Parathyroid adenoma (tissue), 2 donors: ENCODE data around the gene KRTAP16-1.
"Not testable (repeated sequence)": the region's sequence is repeated elsewhere in the genome, so short reads cannot be mapped to it uniquely, and the experiment has no call there.

Experiments used
- H2AFZ ChIP-seq: fragments of 300-600 bp; sonication (generic); one replicate; pipeline ENCODE4 v1.7.0; 2017; ENCODE audit warnings: antibody characterized with exemption, mild to moderate bottlenecking
- H3K27ac ChIP-seq: fragments of 300-600 bp; sonication (generic); one replicate; pipeline ENCODE4 v1.7.0; 2017
- H3K27me3 ChIP-seq: fragments of 300-600 bp; sonication (generic); one replicate; pipeline ENCODE4 v1.7.0; 2017; ENCODE audit warnings: low read length; ENCODE audit not compliant: control insufficient read depth, insufficient read depth
- H3K36me3 ChIP-seq: fragments of 300-600 bp; sonication (generic); one replicate; pipeline ENCODE4 v1.7.0; 2017; ENCODE audit warnings: low read length; ENCODE audit not compliant: control insufficient read depth, insufficient read depth
- H3K4me1 ChIP-seq: fragments of 300-600 bp; sonication (generic); one replicate; pipeline ENCODE4 v1.7.0; 2017; ENCODE audit warnings: control low read depth
- H3K4me2 ChIP-seq: fragments of 300-600 bp; sonication (generic); one replicate; pipeline ENCODE4 v1.7.0; 2017; ENCODE audit warnings: low read length
- H3K4me3 ChIP-seq: fragments of 300-600 bp; sonication (generic); one replicate; pipeline ENCODE4 v1.7.0; 2017; ENCODE audit warnings: low read depth, low read length
- H3K79me2 ChIP-seq: fragments of 300-600 bp; sonication (generic); one replicate; pipeline ENCODE4 v1.7.0; 2017; ENCODE audit warnings: control low read depth
- H3K9ac ChIP-seq: fragments of 300-600 bp; sonication (generic); one replicate; pipeline ENCODE4 v1.7.0; 2017; ENCODE audit warnings: mild to moderate bottlenecking
- H3K9me3 ChIP-seq: fragments of 300-600 bp; sonication (generic); one replicate; pipeline ENCODE4 v1.7.0; 2017; ENCODE audit warnings: low read length; ENCODE audit not compliant: control insufficient read depth
- TF ChIP-seq, protein P1 (sequence below): fragments of 300-600 bp; sonication (generic); IDR thresholded peaks from one replicate; pipeline ENCODE4 v1.7.0; 2017; ENCODE audit warnings: antibody characterized with exemption, mild to moderate bottlenecking
- donor health status: primary hyperparathyroidism.

The KRTAP16-1 gene

DNA sequence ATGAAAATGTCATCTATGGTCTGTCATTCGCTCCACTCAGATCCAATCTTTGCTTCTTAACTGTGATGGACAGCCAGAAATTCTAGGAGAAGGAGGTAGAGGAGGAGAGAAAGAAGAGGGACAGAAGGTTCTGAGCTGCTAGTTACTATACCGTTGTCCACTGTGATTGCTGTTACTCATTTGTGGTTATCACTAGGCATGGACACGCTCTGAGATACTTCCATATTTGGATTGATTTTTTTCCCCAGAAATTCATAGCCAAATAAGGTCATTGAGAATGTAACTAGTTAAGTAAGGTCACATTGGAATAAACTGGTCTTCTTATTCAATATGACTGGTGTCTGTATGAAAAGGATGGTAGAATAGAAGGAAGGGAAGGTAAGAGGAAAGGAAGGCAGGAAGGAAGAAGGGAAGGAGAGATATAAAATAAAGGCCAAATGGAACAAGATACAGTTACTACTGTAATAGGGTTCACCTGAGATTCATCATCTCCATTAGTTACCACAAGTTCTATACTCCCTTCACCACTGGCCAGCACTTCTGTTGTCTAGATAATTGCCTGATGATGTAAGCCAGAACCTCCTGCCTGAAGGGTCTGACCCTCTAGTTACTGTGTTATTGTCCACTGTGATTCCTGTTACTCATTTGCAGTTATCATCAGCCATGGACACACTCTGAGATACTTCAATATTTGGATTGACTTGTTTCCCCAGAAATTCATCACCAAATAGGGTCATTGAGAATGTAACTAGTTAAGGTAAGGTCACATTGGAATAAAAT lies 30.7 kb downstream of the KRTAP16-1 start:
- Histone ChIP-seq H3K27me3 (no peaks in the 10 kb centered on the region), H3K4me3 (no peak overlapping the region), H3K27ac (no peak overlapping the region), H3K79me2 (no peaks in the 10 kb centered on the region), H3K4me1 (no peaks in the 10 kb centered on the region), H3K36me3 (no peaks in the 10 kb centered on the region), H3K9me3 (no peaks in the 10 kb centered on the region), H3K4me2 (no peak overlapping the region), H2AFZ (no peak overlapping the region), H3K9ac (no peak overlapping the region)
- TF ChIP-seq, protein P1, sequence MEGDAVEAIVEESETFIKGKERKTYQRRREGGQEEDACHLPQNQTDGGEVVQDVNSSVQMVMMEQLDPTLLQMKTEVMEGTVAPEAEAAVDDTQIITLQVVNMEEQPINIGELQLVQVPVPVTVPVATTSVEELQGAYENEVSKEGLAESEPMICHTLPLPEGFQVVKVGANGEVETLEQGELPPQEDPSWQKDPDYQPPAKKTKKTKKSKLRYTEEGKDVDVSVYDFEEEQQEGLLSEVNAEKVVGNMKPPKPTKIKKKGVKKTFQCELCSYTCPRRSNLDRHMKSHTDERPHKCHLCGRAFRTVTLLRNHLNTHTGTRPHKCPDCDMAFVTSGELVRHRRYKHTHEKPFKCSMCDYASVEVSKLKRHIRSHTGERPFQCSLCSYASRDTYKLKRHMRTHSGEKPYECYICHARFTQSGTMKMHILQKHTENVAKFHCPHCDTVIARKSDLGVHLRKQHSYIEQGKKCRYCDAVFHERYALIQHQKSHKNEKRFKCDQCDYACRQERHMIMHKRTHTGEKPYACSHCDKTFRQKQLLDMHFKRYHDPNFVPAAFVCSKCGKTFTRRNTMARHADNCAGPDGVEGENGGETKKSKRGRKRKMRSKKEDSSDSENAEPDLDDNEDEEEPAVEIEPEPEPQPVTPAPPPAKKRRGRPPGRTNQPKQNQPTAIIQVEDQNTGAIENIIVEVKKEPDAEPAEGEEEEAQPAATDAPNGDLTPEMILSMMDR: no peak

DNA sequence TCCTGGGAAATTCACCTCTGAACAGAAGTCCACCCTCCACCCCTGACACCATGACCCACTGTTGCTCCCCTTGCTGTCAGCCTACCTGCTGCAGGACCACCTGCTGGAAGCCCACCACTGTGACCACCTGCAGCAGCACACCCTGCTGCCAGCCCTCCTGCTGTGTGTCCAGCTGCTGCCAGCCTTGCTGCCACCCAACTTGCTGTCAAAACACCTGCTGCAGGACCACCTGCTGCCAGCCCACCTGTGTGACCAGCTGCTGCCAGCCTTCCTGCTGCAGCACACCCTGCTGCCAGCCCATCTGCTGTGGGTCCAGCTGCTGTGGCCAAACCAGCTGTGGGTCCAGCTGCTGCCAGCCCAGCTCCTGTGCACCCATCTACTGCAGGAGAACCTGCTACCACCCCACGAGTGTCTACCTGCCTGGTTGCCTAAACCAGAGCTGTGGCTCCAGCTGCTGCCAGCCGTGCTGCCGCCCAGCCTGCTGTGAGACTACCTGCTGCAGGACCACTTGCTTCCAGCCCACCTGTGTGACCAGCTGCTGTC lies 33.4 kb downstream of the KRTAP16-1 start, which contains the start of gene KRTAP9-7:
KRTAP9-7 (plus strand) TSS at position 51 of the 543 bp plus-strand sequence; CDS start at position 51, 0 bp downstream.
- not testable (repeated sequence) for H3K79me2 ChIP-seq, H2AFZ ChIP-seq, H3K4me3 ChIP-seq

DNA sequence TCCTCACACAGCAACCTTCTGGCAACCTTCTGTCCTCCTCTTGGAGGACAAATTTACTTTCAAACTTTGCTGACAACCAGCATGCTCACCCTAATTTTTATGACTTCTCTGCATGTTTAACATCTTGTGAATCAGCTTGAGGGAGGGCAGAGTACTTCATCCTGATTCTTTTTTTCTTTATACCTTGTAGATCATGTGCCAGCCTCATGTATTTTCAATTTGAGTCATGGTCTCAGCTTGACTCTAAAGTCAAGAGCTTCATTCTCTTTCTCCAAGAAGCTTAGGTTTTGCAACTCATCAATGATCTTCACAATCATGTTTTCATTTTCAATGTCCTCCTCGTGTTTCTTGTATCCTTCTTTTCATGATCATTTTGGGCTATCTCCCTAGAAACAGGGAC lies 37.3 kb downstream of the KRTAP16-1 start:
- Histone ChIP-seq H3K36me3 (no peaks in the 10 kb centered on the region), H3K79me2 (no peaks in the 10 kb centered on the region), H2AFZ (no peak overlapping the region), H3K27me3 (no peaks in the 10 kb centered on the region), H3K4me3 (no peak overlapping the region), H3K27ac (no peak overlapping the region), H3K9me3 (no peaks in the 10 kb centered on the region), H3K4me1 (no peaks in the 10 kb centered on the region), H3K4me2 (no peak overlapping the region), H3K9ac (no peak overlapping the region)
- TF ChIP-seq, protein P1: no peak

More for the DNA sequence above, 33.4 kb downstream of the KRTAP16-1 start, which contains the start of gene KRTAP9-7:
- not testable (repeated sequence) for H3K9me3 ChIP-seq, H3K27ac ChIP-seq, H3K36me3 ChIP-seq, H3K4me2 ChIP-seq, H3K9ac ChIP-seq, H3K4me1 ChIP-seq, H3K27me3 ChIP-seq

DNA sequence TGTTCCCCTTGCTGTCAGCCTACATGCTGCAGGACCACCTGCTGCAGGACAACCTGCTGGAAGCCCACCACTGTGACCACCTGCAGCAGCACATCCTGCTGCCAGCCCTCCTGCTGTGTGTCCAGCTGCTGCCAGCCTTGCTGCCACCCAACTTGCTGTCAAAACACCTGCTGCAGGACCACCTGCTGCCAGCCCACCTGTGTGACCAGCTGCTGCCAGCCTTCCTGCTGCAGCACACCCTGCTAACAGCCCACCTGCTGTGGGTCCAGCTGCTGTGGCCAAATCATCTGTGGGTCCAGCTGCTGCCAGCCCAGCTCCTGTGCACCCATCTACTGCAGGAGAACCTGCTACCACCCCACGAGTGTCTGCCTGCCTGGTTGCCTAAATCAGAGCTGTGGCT lies 37.8 kb downstream of the KRTAP16-1 start:
- not testable (repeated sequence) for H3K9me3 ChIP-seq, H3K9ac ChIP-seq, H3K4me1 ChIP-seq, H3K4me2 ChIP-seq, H2AFZ ChIP-seq, H3K36me3 ChIP-seq, H3K27me3 ChIP-seq, H3K4me3 ChIP-seq, H3K27ac ChIP-seq, H3K79me2 ChIP-seq

DNA sequence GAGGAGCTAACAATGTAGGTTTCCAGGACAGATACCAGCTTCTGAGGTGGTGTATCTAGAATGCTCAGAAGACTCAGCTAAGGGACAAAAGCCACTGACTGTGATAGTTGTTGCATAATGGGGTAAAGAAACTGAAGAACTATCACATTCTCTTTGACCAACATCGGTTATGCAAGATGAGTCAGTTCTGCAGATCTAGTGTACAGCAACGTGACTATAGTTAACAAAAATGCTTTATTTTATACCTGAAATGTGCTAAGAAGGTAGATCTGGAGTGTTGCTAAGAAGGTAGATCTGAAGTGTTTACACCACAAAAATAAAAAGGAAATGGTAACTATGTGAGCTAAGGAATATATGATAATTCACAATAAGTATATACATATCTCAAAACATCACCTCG lies 41.4 kb downstream of the KRTAP16-1 start:
- no peaks in the 10 kb centered on the region for H3K27me3 ChIP-seq
- TF ChIP-seq, protein P1: no peak
- H3K27ac ChIP-seq: no peak overlapping the region
- H3K9me3 ChIP-seq: no peaks in the 10 kb centered on the region
- no peak overlapping the region for H3K4me2 ChIP-seq
- H3K9ac ChIP-seq: no peak overlapping the region
- H3K4me3 ChIP-seq: no peak overlapping the region
- no peaks in the 10 kb centered on the region for H3K79me2 ChIP-seq
- no peak overlapping the region for H2AFZ ChIP-seq
- H3K36me3 ChIP-seq: no peaks in the 10 kb centered on the region
- H3K4me1 ChIP-seq: no peaks in the 10 kb centered on the region
